Activated CD8-positive, alpha-beta memory T cell treated with anti-CD3 and anti-CD28 coated beads for 1 hour (primary cell): Measurements from ENCODE around the gene FAM53B.
"Not testable (repeated sequence)": the region's sequence is repeated elsewhere in the genome, so short reads cannot be mapped to it uniquely, and the experiment has no call there.

Experiments
- DNase-seq, 2 donors: peaks; one replicate each; pipeline ENCODE4 v3.0.0-alpha.2; 2020; ENCODE audit warnings: low read depth in 1 of 2; ENCODE audit errors: extremely low read depth in 1 of 2

Gene FAM53B

GRCh38 chr10:124744102-124745050, at the start of gene FAM53B:
Gene FAM53B (minus strand): TSS chr10:124744378. CDS start chr10:124706713, 37,665 bp downstream.
- peak; percentile 44 to 76 for DNase-seq

GRCh38 chr10:124792998-124793352, 48.8 kb upstream of the FAM53B start:
- no peak for DNase-seq

- peak; percentile 49 to 73 for DNase-seq
Measured at GRCh38 chr10:124791547-124792348, 47.6 kb upstream of the FAM53B start, which contains the start of gene EEF1AKMT2. Gene EEF1AKMT2 (minus strand): TSS chr10:124791887. CDS start chr10:124791833, 54 bp downstream.

- not testable (repeated sequence) for DNase-seq
Measured at GRCh38 chr10:124782900-124783299, 38.7 kb upstream of the FAM53B start.

GRCh38 chr10:124768791-124769190, 24.6 kb upstream of the FAM53B start:
- no peak for DNase-seq

- no peak for DNase-seq
Measured at GRCh38 chr10:124765256-124765655, 21.1 kb upstream of the FAM53B start.

- no peak for DNase-seq
Measured at GRCh38 chr10:124763267-124763666, 19.1 kb upstream of the FAM53B start.

- no peak for DNase-seq
Measured at GRCh38 chr10:124762281-124762680, 18.1 kb upstream of the FAM53B start.

- no peak for DNase-seq
Measured at GRCh38 chr10:124756156-124756903, 12.2 kb upstream of the FAM53B start.

GRCh38 chr10:124755581-124755980, 11.4 kb upstream of the FAM53B start:
- no peak for DNase-seq

GRCh38 chr10:124754227-124754626, 10.0 kb upstream of the FAM53B start:
- no peak for DNase-seq

- no peak for DNase-seq
Measured at GRCh38 chr10:124748953-124749645, 4.9 kb upstream of the FAM53B start.

GRCh38 chr10:124748166-124748565, 4.0 kb upstream of the FAM53B start:
- no peak for DNase-seq

GRCh38 chr10:124747745-124748144, 3.6 kb upstream of the FAM53B start:
- no peak for DNase-seq

GRCh38 chr10:124746992-124747391, 2.8 kb upstream of the FAM53B start:
- no peak for DNase-seq

- not testable (repeated sequence) for DNase-seq
Measured at GRCh38 chr10:124746447-124746846, 2.3 kb upstream of the FAM53B start.

- no peak for DNase-seq
Measured at GRCh38 chr10:124745673-124746072, 1.5 kb upstream of the FAM53B start.

GRCh38 chr10:124745252-124745651, 1.1 kb upstream of the FAM53B start:
- no peak for DNase-seq

GRCh38 chr10:124743191-124744101, 732 bp downstream of the FAM53B start:
- no peak for DNase-seq
